Prostate gland (tissue), 2 donors: ENCODE data around the gene EEF1AKMT1. TPM values are rescaled to one million over a fixed set of nuclear protein-coding genes. Genes with fewer than 3 reads are reported as not detected.

Experiments used
- DNase-seq: peaks from one replicate; pipeline ENCODE4 v3.0.0-alpha.2; 2019; ENCODE audit warnings: low spot score
- H3K27ac ChIP-seq, 2 donors: fragments of 200-600 bp; sonication (generic); 2 replicates each; pipeline ENCODE4 v1.5.1; 2017 to 2019
- H3K27me3 ChIP-seq: fragments of 200-600 bp; sonication (generic); replicated peaks from 2 replicates; pipeline ENCODE4 v1.5.1; 2019; ENCODE audit not compliant: insufficient read depth
- H3K36me3 ChIP-seq, 2 donors: fragments of 200-600 bp; sonication (generic); 1 replicate in 1 of 2; 2 replicates in 1 of 2; pipeline versions ENCODE4 v1.5.1 to v1.8.1; 2017 to 2019
- H3K4me1 ChIP-seq: fragments of 200-600 bp; sonication (generic); replicated peaks from 2 replicates; pipeline ENCODE4 v1.5.1; 2019
- H3K4me3 ChIP-seq, 2 donors: fragments of 200-600 bp; sonication (generic); 2 replicates each; pipeline ENCODE4 v1.5.1; 2017 to 2019
- H3K9me3 ChIP-seq: fragments of 200-600 bp; sonication (generic); 2 replicates; pipeline ENCODE4 v1.5.1; 2017
- CTCF ChIP-seq, 4 experiments: fragments of 200-600 bp in 2 of 4; fragments of 450-650 bp in 2 of 4; sonication (generic) in 2 of 4; IDR thresholded peaks; 1 replicate in 3 of 4; 2 replicates in 1 of 4; pipeline ENCODE4 v1.5.1; 2016 to 2019; ENCODE audit warnings: antibody characterized with exemption in 4 of 4, mild to moderate bottlenecking in 2 of 4, moderate library complexity in 2 of 4
- POLR2A ChIP-seq: fragments of 450-650 bp; IDR thresholded peaks from one replicate; pipeline ENCODE4 v1.6.1; 2016; ENCODE audit warnings: antibody characterized with exemption, mild to moderate bottlenecking
- POLR2AphosphoS5 ChIP-seq: sonication (generic); formaldehyde crosslinking; IDR thresholded peaks from one replicate; pipeline ENCODE4 v1.6.1; 2017; ENCODE audit warnings: antibody characterized with exemption
- WGBS: methylation state at CpG from one replicate; pipeline ENCODE4 v1.1.5; 2018; 5-methylcytosine and 5-hydroxymethylcytosine counted together
- intact Hi-C: fragments of 100-400 bp; cut with DNase I; formaldehyde crosslinking; loops from one replicate; pipeline ENCODE4 v1.14.2; 2022
- total RNA-seq, 2 donors: library from RNA; depleted of rRNA; stranded (reverse); fragments of >200 nt; gene quantifications; one replicate each; pipeline ENCODE4 v1.1.0, GENCODE V29; 2016

Gene EEF1AKMT1
- total RNA-seq, 2 donors from 2014 or later: 11.4 to 31.6 TPM

- WGBS: 75% methylated on average over 5 of the region's 5 CpGs
- Histone ChIP-seq H3K27me3 (no peaks in the 10 kb centered on the region), H3K4me1 (no peaks in the 10 kb centered on the region), H3K36me3 (no peaks in the 10 kb centered on the region), H3K4me3 (no peak overlapping the region), H3K9me3 (no peaks in the 10 kb centered on the region), H3K27ac (no peak overlapping the region)
- no peak for TF ChIP-seq POLR2A
- no peak for TF ChIP-seq POLR2AphosphoS5
- no peak for TF ChIP-seq CTCF (IDR thresholded peaks at IDR 0.05)
- DNase-seq: no peak
- intact Hi-C loops: no loop called here
These were observed 23.2 kb upstream of the EEF1AKMT1 start for GRCh38 chr13:20796791-20797508.

GRCh38 chr13:20789665-20790064, 15.9 kb upstream of the EEF1AKMT1 start:
- no peak overlapping the region for H3K4me3 ChIP-seq
- TF ChIP-seq CTCF (IDR thresholded peaks at IDR 0.05) (no peak), POLR2A (no peak), POLR2AphosphoS5 (no peak)
- H3K27ac ChIP-seq: no peak overlapping the region
- H3K4me1 ChIP-seq: no peaks in the 10 kb centered on the region
- 96% methylated on average over 7 of the region's 7 CpGs for WGBS
- no peaks in the 10 kb centered on the region for H3K36me3 ChIP-seq
- no peaks in the 10 kb centered on the region for H3K9me3 ChIP-seq
- intact Hi-C loops: no loop called here
- DNase-seq: no peak
- no peaks in the 10 kb centered on the region for H3K27me3 ChIP-seq

GRCh38 chr13:20788312-20788711, 14.6 kb upstream of the EEF1AKMT1 start:
- Histone ChIP-seq H3K4me1 (no peaks in the 10 kb centered on the region), H3K27me3 (no peaks in the 10 kb centered on the region), H3K27ac (no peak overlapping the region), H3K4me3 (no peak overlapping the region), H3K36me3 (no peaks in the 10 kb centered on the region), H3K9me3 (no peaks in the 10 kb centered on the region)
- TF ChIP-seq CTCF (IDR thresholded peaks at IDR 0.05) (no peak), POLR2A (no peak), POLR2AphosphoS5 (no peak)
- 96% methylated on average over 1 of the region's 1 CpG for WGBS
- intact Hi-C loops: no loop called here
- no peak for DNase-seq

- H3K4me1 ChIP-seq: no peaks in the 10 kb centered on the region
- intact Hi-C loops: no loop called here
- no peak for DNase-seq
- 93% methylated on average over 5 of the region's 5 CpGs for WGBS
- no peak overlapping the region for H3K4me3 ChIP-seq
- no peak for TF ChIP-seq POLR2A
- TF ChIP-seq CTCF (IDR thresholded peaks at IDR 0.05): no peak
- H3K27me3 ChIP-seq: no peaks in the 10 kb centered on the region
- no peak overlapping the region for H3K27ac ChIP-seq
- no peaks in the 10 kb centered on the region for H3K9me3 ChIP-seq
- H3K36me3 ChIP-seq: no peaks in the 10 kb centered on the region
These were observed 13.4 kb upstream of the EEF1AKMT1 start for GRCh38 chr13:20787180-20787579.

- no peaks in the 10 kb centered on the region for H3K36me3 ChIP-seq
- TF ChIP-seq POLR2A: no peak
- TF ChIP-seq POLR2AphosphoS5: no peak
- TF ChIP-seq CTCF (IDR thresholded peaks at IDR 0.05): no peak
- WGBS: 89% methylated on average over 3 of the region's 3 CpGs
These were observed 8.5 kb upstream of the EEF1AKMT1 start for GRCh38 chr13:20782116-20782708.

More at GRCh38 chr13:20782116-20782708, 8.5 kb upstream of the EEF1AKMT1 start:
- Histone ChIP-seq H3K27ac (no peak overlapping the region), H3K27me3 (no peaks in the 10 kb centered on the region), H3K4me3 (no peak overlapping the region), H3K4me1 (no peaks in the 10 kb centered on the region), H3K9me3 (no peaks in the 10 kb centered on the region)
- intact Hi-C loops: no loop called here
- no peak for DNase-seq
